Osteoblast (primary cell): ENCODE results near the gene PARP12. TPM values are rescaled to one million over a fixed set of nuclear protein-coding genes. Genes with fewer than 3 reads are reported as not detected.

ENCODE experiments used
- DNase-seq: peaks from one replicate; pipeline ENCODE4 v3.0.0; 2011; ENCODE audit warnings: low spot score, mixed read lengths; ENCODE audit not compliant: insufficient read length; ENCODE audit errors: missing footprints
- H2AFZ ChIP-seq: 2 replicates; pipeline ENCODE4 v1.6.0; 2011; ENCODE audit warnings: mild to moderate bottlenecking, low read length
- H3K27ac ChIP-seq: 2 replicates; pipeline ENCODE4 v1.5.1; 2011; ENCODE audit warnings: mild to moderate bottlenecking, low read depth, low read length, moderate library complexity
- H3K27me3 ChIP-seq: 2 replicates; pipeline ENCODE4 v1.6.0; 2012; ENCODE audit warnings: mild to moderate bottlenecking, control low read depth, inconsistent platforms, low read length, moderate library complexity; ENCODE audit not compliant: insufficient read depth
- H3K36me3 ChIP-seq: 2 replicates; pipeline ENCODE4 v1.5.1; 2011; ENCODE audit warnings: mild to moderate bottlenecking, low read length, control low read depth, moderate library complexity; ENCODE audit not compliant: insufficient read depth
- H3K4me1 ChIP-seq: 2 replicates; pipeline ENCODE4 v1.5.1; 2011; ENCODE audit warnings: mild to moderate bottlenecking, low read length, control low read depth, moderate library complexity; ENCODE audit not compliant: insufficient read depth
- H3K4me2 ChIP-seq: 2 replicates; pipeline ENCODE4 v1.6.0; 2011; ENCODE audit warnings: mild to moderate bottlenecking, low read length; ENCODE audit not compliant: insufficient read depth
- H3K4me3 ChIP-seq: fragments of 200-600 bp; sonication (generic); 3 replicates; pipeline ENCODE4 v1.5.1; 2012; ENCODE audit warnings: mild to moderate bottlenecking, low read length, inconsistent platforms; ENCODE audit not compliant: insufficient read depth
- H3K79me2 ChIP-seq: 2 replicates; pipeline ENCODE4 v1.6.0; 2012; ENCODE audit warnings: mild to moderate bottlenecking, low read length, control low read depth, inconsistent platforms; ENCODE audit not compliant: insufficient read depth
- H3K9me3 ChIP-seq: 2 replicates; pipeline ENCODE4 v1.5.1; 2011; ENCODE audit warnings: low read depth, low read length, control low read depth
- H4K20me1 ChIP-seq: 2 replicates; pipeline ENCODE4 v1.6.0; 2012; ENCODE audit warnings: mild to moderate bottlenecking, low read length, control low read depth; ENCODE audit not compliant: insufficient read depth
- CTCF ChIP-seq: IDR thresholded peaks from 2 replicates; pipeline ENCODE4 v1.5.1; 2011; ENCODE audit warnings: mild to moderate bottlenecking, low read depth, low read length, moderate library complexity; ENCODE audit errors: extremely low read depth
- total RNA-seq: library from RNA; depleted of rRNA; stranded (reverse); fragments of >200 nt; gene quantifications from 2 replicates; pipeline ENCODE4 v1.2.3, GENCODE V29; 2012

Gene PARP12
- total RNA-seq, 1 donor: 26.4 TPM

GRCh38 chr7:140081774-140082425 is 19.1 kb upstream of the PARP12 start:
- Histone ChIP-seq H3K27ac (no peak overlapping the region), H3K4me1 (peaks cover 3% of the 10 kb centered on the region), H3K27me3 (peaks cover 17% of the 10 kb centered on the region), H3K36me3 (no peaks in the 10 kb centered on the region), H2AFZ (no peak overlapping the region), H3K79me2 (no peaks in the 10 kb centered on the region), H4K20me1 (peaks cover 3% of the 10 kb centered on the region), H3K4me2 (no peak overlapping the region), H3K9me3 (no peaks in the 10 kb centered on the region), H3K4me3 (no peak overlapping the region)
- no peak for DNase-seq
- TF ChIP-seq CTCF: no peak

GRCh38 chr7:140080919-140081318 is 18.2 kb upstream of the PARP12 start:
- Histone ChIP-seq H3K27me3 (peaks cover 19% of the 10 kb centered on the region), H3K9me3 (no peaks in the 10 kb centered on the region), H3K27ac (no peak overlapping the region), H3K79me2 (no peaks in the 10 kb centered on the region), H3K4me1 (peaks cover 3% of the 10 kb centered on the region), H3K4me3 (no peak overlapping the region), H2AFZ (no peak overlapping the region), H3K4me2 (no peak overlapping the region), H3K36me3 (no peaks in the 10 kb centered on the region), H4K20me1 (peaks cover 3% of the 10 kb centered on the region)
- DNase-seq: no peak
- no peak for TF ChIP-seq CTCF

- peaks cover 19% of the 10 kb centered on the region for H3K27me3 ChIP-seq
- H3K4me2 ChIP-seq: peak overlapping the region; percentile 21
- DNase-seq: peak; percentile 91
- peak; percentile 29 for TF ChIP-seq CTCF
- H4K20me1 ChIP-seq: peaks cover 3% of the 10 kb centered on the region
- no peaks in the 10 kb centered on the region for H3K9me3 ChIP-seq
- no peak overlapping the region for H3K4me3 ChIP-seq
- H3K4me1 ChIP-seq: peaks cover 3% of the 10 kb centered on the region
- no peaks in the 10 kb centered on the region for H3K79me2 ChIP-seq
- H3K36me3 ChIP-seq: no peaks in the 10 kb centered on the region
- H2AFZ ChIP-seq: no peak overlapping the region
- H3K27ac ChIP-seq: no peak overlapping the region
Measured at GRCh38 chr7:140079121-140079536, 16.4 kb upstream of the PARP12 start.

- H3K4me3 ChIP-seq: no peak overlapping the region
- H3K4me2 ChIP-seq: no peak overlapping the region
- H3K4me1 ChIP-seq: peaks cover 3% of the 10 kb centered on the region
- peaks cover 22% of the 10 kb centered on the region for H3K27me3 ChIP-seq
- H4K20me1 ChIP-seq: peaks cover 3% of the 10 kb centered on the region
- H3K9me3 ChIP-seq: no peaks in the 10 kb centered on the region
- no peak overlapping the region for H2AFZ ChIP-seq
- no peak for TF ChIP-seq CTCF
- no peaks in the 10 kb centered on the region for H3K79me2 ChIP-seq
- H3K27ac ChIP-seq: no peak overlapping the region
- H3K36me3 ChIP-seq: no peaks in the 10 kb centered on the region
- DNase-seq: no peak
Measured at GRCh38 chr7:140078392-140078791, 15.6 kb upstream of the PARP12 start.
